ENCODE measurements around the gene SCAMP1.

DNA sequence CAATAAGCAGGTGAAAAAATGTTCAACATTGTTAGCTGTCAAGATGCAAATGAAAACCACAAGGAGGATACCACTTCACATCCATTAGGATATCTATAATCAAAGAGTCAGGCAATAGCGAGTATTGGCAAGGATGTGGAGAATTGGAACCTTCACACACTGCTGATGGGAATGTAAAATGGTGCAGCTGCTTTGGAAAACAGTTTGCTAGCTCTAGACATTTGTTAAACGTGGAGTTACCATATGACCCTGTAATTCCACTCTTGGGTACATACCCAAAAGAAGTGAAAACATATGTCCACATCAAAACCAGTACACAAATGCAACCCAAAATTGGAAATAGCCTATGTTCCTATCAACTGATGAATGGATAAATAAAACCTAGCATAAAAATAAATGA lies 37.4 kb downstream of the SCAMP1 start:
- TF ChIP-seq EP300 (conservative IDR thresholded peaks at IDR 0.05; ENCODE audit: poor library complexity, severe bottlenecking) (no peak), POLR2AphosphoS5 (IDR thresholded peaks at IDR 0.05) (no peak)
- TF ChIP-seq, protein P1, sequence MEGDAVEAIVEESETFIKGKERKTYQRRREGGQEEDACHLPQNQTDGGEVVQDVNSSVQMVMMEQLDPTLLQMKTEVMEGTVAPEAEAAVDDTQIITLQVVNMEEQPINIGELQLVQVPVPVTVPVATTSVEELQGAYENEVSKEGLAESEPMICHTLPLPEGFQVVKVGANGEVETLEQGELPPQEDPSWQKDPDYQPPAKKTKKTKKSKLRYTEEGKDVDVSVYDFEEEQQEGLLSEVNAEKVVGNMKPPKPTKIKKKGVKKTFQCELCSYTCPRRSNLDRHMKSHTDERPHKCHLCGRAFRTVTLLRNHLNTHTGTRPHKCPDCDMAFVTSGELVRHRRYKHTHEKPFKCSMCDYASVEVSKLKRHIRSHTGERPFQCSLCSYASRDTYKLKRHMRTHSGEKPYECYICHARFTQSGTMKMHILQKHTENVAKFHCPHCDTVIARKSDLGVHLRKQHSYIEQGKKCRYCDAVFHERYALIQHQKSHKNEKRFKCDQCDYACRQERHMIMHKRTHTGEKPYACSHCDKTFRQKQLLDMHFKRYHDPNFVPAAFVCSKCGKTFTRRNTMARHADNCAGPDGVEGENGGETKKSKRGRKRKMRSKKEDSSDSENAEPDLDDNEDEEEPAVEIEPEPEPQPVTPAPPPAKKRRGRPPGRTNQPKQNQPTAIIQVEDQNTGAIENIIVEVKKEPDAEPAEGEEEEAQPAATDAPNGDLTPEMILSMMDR (IDR thresholded peaks at IDR 0.05; ENCODE audit: poor library complexity, severe bottlenecking): no peak

All from neural cell (in vitro differentiated cells).